DND-41 (cell line): ENCODE measurements around the gene PPAT.
A peak's percentile ranks its signal among the peaks of the same experiment; 100 is the strongest.

Source experiments
- ATAC-seq: fragments of 200-7000 bp; cut with Tn5 transposase; 3 replicates; pipeline ENCODE4 v1.9.1; 2021; ENCODE audit warnings: low read depth; ENCODE audit not compliant: insufficient read depth
- DNase-seq: peaks from one replicate; pipeline ENCODE4 v3.0.0-alpha.2; 2020
- H2AFZ ChIP-seq: 2 replicates; pipeline ENCODE4 v1.6.0; 2012; ENCODE audit warnings: low read depth, low read length
- H3K27ac ChIP-seq: 2 replicates; pipeline ENCODE4 v1.5.1; 2012; ENCODE audit warnings: low read length, inconsistent platforms
- H3K27me3 ChIP-seq: fragments of 200-600 bp; sonication (generic); 2 replicates; pipeline ENCODE4 v1.6.0; 2012; ENCODE audit warnings: low read length, mild to moderate bottlenecking, inconsistent platforms; ENCODE audit not compliant: insufficient read depth, poor library complexity
- H3K36me3 ChIP-seq: 2 replicates; pipeline ENCODE4 v1.5.1; 2012; ENCODE audit warnings: low read length, inconsistent platforms; ENCODE audit not compliant: insufficient read depth
- H3K4me1 ChIP-seq: 2 replicates; pipeline ENCODE4 v1.5.1; 2012; ENCODE audit warnings: mild to moderate bottlenecking, low read length; ENCODE audit not compliant: insufficient read depth
- H3K4me2 ChIP-seq: 2 replicates; pipeline ENCODE4 v1.6.0; 2012; ENCODE audit warnings: mild to moderate bottlenecking, moderate library complexity, low read length, inconsistent platforms; ENCODE audit not compliant: insufficient read depth
- H3K4me3 ChIP-seq, 2 experiments: fragments of 200-600 bp in 1 of 2; shearing (Covaris generic) in 1 of 2; 2 replicates each; pipeline ENCODE4 v1.5.1; 2012 to 2016; ENCODE audit warnings: inconsistent platforms in 2 of 2, low read length in 2 of 2, mild to moderate bottlenecking in 2 of 2, low read depth in 1 of 2, moderate library complexity in 1 of 2
- H3K79me2 ChIP-seq: 2 replicates; pipeline ENCODE4 v1.6.0; 2012; ENCODE audit warnings: low read length, inconsistent platforms; ENCODE audit not compliant: insufficient read depth
- H3K9ac ChIP-seq: 2 replicates; pipeline ENCODE4 v1.6.0; 2012; ENCODE audit warnings: low read depth, mild to moderate bottlenecking, inconsistent platforms, low read length, moderate library complexity
- H3K9me3 ChIP-seq: 2 replicates; pipeline ENCODE4 v1.5.1; 2012; ENCODE audit warnings: low read length, moderate library complexity, mild to moderate bottlenecking, inconsistent platforms; ENCODE audit not compliant: insufficient read depth, severe bottlenecking
- H4K20me1 ChIP-seq: 2 replicates; pipeline ENCODE4 v1.6.0; 2012; ENCODE audit warnings: low read length; ENCODE audit not compliant: insufficient read depth
- CTCF ChIP-seq: IDR thresholded peaks from 2 replicates; pipeline ENCODE4 v1.5.1; 2012; ENCODE audit warnings: borderline replicate concordance, low read length, moderate library complexity, mild to moderate bottlenecking; ENCODE audit not compliant: poor library complexity, severe bottlenecking; ENCODE audit errors: extremely low read depth
- EZH2 ChIP-seq: IDR thresholded peaks from 3 replicates; pipeline ENCODE4 v1.6.1; 2012; ENCODE audit warnings: borderline replicate concordance, low read depth, mild to moderate bottlenecking, moderate library complexity, low read length, inconsistent platforms; ENCODE audit not compliant: severe bottlenecking

The PPAT gene

GRCh38 chr4:56386091-56386490, 49.3 kb downstream of the PPAT start:
- Histone ChIP-seq H3K36me3 (peaks cover 5% of the 10 kb centered on the region; the same call in 1 of the 2 replicates), H3K4me3 (peak overlapping the region; percentile 21 to 52; a peak in 3 of 4 replicates), H3K27ac (peak overlapping the region; percentile 31), H3K9ac (peak overlapping the region; percentile 78), H3K4me2 (peak overlapping the region; percentile 73), H3K27me3 (no peaks in the 10 kb centered on the region), H2AFZ (peak overlapping the region; percentile 45; the same call in 1 of the 2 replicates), H3K4me1 (peaks cover 30% of the 10 kb centered on the region), H3K9me3 (no peaks in the 10 kb centered on the region), H4K20me1 (no peaks in the 10 kb centered on the region), H3K79me2 (peaks cover 48% of the 10 kb centered on the region)
- DNase-seq, result no peak
- ATAC-seq, result no peak
- TF ChIP-seq CTCF (no peak), EZH2 (no peak)

GRCh38 chr4:56375458-56375857, 60.0 kb downstream of the PPAT start:
- H3K36me3 ChIP-seq, result peaks cover 14% of the 10 kb centered on the region; the same call in 1 of the 2 replicates
- no peak for ATAC-seq
- H3K27me3 ChIP-seq, result no peaks in the 10 kb centered on the region
- H4K20me1 ChIP-seq, result no peaks in the 10 kb centered on the region
- H3K9ac ChIP-seq, result no peak overlapping the region
- no peaks in the 10 kb centered on the region for H3K79me2 ChIP-seq
- no peaks in the 10 kb centered on the region for H3K9me3 ChIP-seq
- no peak for DNase-seq
- no peak overlapping the region for H3K4me2 ChIP-seq
- H3K27ac ChIP-seq, result no peak overlapping the region
- H3K4me3 ChIP-seq, result no peak overlapping the region
- TF ChIP-seq EZH2 (no peak), CTCF (no peak)
- H3K4me1 ChIP-seq, result no peaks in the 10 kb centered on the region
- no peak overlapping the region for H2AFZ ChIP-seq

- no peaks in the 10 kb centered on the region for H3K9me3 ChIP-seq
- H3K9ac ChIP-seq, result no peak overlapping the region
- no peaks in the 10 kb centered on the region for H4K20me1 ChIP-seq
- DNase-seq (no peak), ATAC-seq (no peak)
- H3K4me3 ChIP-seq, result no peak overlapping the region
- H3K27me3 ChIP-seq, result no peaks in the 10 kb centered on the region
- H3K79me2 ChIP-seq, result no peaks in the 10 kb centered on the region
- no peak overlapping the region for H3K27ac ChIP-seq
- H3K4me2 ChIP-seq, result no peak overlapping the region
- TF ChIP-seq CTCF (no peak), EZH2 (no peak)
- no peak overlapping the region for H2AFZ ChIP-seq
- H3K36me3 ChIP-seq, result peaks cover 19% of the 10 kb centered on the region; the same call in 1 of the 2 replicates
- no peaks in the 10 kb centered on the region for H3K4me1 ChIP-seq
Observed at GRCh38 chr4:56374956-56375355, 60.5 kb downstream of the PPAT start.

- H3K9me3 ChIP-seq, result no peaks in the 10 kb centered on the region
- no peak overlapping the region for H2AFZ ChIP-seq
- H3K36me3 ChIP-seq, result peaks cover 26% of the 10 kb centered on the region; the same call in 1 of the 2 replicates
- H4K20me1 ChIP-seq, result no peaks in the 10 kb centered on the region
- ATAC-seq (no peak), DNase-seq (no peak)
- H3K27me3 ChIP-seq, result no peaks in the 10 kb centered on the region
- no peak overlapping the region for H3K4me3 ChIP-seq
- H3K9ac ChIP-seq, result no peak overlapping the region
- no peak overlapping the region for H3K27ac ChIP-seq
- TF ChIP-seq EZH2 (no peak), CTCF (no peak)
- H3K4me2 ChIP-seq, result no peak overlapping the region
- H3K79me2 ChIP-seq, result no peaks in the 10 kb centered on the region
- no peaks in the 10 kb centered on the region for H3K4me1 ChIP-seq
Observed at GRCh38 chr4:56372774-56373173, 62.6 kb downstream of the PPAT start.
